HG03060 (cell line): ENCODE measurements around the gene MUC20.
"Not testable (repeated sequence)": the region's sequence is repeated elsewhere in the genome, so short reads cannot be mapped to it uniquely, and the experiment has no call there.

Source experiments
- ATAC-seq: cut with Tn5 transposase; IDR thresholded peaks from one replicate; pipeline ENCODE4 v1.9.1; 2021; ENCODE audit warnings: low read depth, moderate number of reproducible peaks; ENCODE audit not compliant: unreplicated experiment

MUC20 gene

DNA sequence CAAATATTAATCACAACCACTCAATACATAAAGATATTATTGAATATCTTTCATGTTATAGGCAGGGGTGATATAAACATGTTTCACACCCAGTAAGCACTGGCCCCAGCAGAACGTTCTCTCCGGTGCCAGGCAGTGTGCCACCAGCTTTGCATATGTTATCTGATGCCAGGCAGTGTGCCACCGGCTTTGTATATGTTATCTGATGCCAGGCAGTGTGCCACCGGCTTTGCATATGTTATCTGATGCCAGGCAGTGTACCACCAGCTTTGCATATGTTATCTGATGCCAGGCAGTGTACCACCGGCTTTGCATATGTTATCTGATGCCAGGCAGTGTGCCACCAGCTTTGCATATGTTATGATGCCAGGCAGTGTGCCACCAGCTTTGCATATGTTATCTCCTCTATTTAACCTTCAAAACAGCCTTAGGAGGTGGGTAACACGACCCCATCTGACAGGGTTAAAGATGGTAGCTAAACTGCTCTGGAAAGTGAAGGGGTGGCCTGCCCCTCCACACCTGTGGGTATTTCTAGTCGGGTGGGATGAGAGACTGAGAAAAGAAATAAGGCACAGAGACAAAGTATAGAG, 6.9 kb downstream of the MUC20 start:
- ATAC-seq: no peak

DNA sequence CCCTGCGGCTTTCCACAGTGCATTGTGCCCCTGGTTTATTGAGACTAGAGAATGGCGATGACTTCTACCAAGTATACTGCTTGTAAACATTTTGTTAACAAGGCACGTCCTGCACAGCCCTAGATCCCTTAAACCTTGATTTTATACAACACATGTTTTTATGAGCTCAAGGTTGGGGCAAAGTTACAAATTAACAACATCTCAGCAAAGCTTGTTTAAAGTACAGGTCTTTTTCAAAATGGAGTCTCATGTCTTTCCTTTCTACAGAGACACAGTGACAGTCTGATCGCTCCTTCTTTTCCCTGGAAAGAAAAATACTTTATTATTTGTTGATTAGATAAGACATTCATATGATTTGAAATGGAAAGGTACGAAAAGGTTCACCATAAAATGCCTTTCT, 8.0 kb downstream of the MUC20 start:
- not testable (repeated sequence) for ATAC-seq

DNA sequence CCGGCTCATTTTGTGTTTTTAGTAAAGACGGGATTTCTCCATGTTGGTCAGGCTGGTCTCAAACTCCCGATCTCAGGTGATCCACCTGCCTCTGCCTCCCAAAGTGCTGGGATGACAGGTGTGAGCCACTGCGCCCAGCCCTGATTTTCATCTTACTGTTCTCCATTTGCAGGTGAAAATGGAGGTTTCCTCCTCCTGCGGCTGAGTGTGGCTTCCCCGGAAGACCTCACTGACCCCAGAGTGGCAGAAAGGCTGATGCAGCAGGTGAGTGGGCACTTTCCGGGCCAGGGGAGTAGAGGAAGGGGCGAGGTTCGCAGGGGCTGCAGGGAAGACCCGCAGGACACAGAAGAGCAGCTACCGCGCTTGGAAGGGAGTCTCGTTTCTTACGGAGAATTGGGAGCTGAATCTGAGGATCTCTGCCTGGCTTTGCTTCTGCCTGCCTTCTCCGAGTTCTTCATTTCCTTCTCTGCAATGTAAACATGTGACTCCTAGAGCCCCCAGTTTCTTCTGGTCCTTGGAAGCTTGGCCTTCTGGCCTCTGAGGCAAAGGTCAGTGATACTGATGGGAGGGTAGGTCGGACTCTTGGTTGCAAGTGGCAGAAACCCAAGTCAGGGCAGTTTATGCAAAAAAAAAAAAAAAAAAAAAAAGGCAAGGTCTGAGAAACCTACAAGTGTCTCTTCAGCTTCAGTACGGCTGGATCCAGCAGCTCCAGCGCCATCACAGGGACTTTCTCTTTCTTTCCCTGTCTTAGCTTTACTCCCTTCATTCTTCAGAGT, 8.9 kb downstream of the MUC20 start:
- no peak for ATAC-seq

GRCh38 chr3:195731356-195731905, 10.7 kb downstream of the MUC20 start:
- ATAC-seq: no peak

GRCh38 chr3:195732940-195733339, 12.2 kb downstream of the MUC20 start:
- no peak for ATAC-seq

GRCh38 chr3:195735036-195735695, 14.4 kb downstream of the MUC20 start:
- no peak for ATAC-seq

DNA sequence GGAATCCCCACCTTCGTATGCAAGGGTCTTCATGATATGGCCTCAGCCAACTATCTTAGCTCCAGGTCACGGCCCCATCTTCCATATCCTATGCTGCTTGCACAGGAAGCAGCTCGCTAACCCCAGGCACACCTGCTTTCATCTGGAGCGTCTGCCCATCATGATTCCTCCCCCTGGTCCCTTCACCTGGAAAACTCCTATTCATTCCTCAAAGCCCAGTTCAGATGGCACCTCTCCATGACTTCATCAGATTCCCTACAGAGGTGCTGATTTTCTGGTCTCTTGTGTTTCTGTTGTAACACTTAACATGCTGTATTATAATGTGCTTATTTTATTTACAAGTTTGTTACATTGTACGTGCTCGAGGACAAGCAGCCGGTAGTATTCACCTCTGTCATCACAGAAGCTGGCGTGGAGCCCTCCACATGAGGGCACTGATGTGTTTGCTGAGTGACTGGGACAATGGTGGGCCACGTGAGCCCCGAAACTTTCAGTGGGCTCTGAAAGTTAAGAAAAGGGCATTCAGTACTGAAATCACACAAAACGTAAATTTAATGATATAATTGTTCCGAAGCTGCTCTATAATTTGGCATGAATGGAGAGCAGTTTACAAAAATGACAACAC, 16.2 kb downstream of the MUC20 start:
- no peak for ATAC-seq

- ATAC-seq: not testable (repeated sequence)
These were observed 17.0 kb downstream of the MUC20 start for GRCh38 chr3:195737782-195738181.

DNA sequence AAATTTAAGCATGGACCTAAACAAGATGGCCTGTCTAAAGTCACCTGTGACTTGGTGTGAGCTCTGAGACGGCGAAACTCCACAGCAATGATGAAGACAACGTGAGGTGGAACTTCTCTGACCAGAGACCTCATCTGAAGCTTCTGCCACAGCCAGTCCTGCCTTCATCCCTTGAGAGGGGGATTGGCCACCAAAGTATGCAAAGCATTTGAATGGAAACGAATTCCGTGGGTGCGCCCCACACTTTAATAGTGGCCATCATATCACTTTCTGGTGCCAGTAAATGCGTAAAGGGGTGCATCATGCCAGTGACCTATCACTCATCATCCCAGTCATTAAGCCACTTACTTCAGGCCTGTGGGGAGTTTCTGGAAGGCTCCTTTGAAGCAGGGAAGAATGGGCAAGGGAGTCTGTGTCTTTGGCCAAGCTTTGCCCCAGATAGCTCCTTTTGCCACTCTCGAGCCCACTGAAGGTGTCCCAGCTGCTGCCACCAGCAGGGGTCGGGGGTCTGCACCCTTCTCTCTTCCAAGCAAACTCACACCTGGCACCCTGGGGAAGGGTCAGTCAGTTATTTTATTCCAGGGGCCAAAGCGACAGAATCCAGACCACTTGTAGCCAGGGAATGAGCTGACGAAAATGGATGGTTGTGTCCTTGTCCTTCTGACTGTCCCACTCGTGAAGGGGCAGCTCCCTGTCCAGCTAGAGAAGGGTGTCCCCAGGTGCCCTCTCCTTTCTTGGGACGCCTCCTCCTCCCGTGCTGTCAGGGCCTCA, 17.7 kb downstream of the MUC20 start:
- no peak for ATAC-seq

GRCh38 chr3:195739561-195740111, 18.9 kb downstream of the MUC20 start:
- ATAC-seq: no peak

DNA sequence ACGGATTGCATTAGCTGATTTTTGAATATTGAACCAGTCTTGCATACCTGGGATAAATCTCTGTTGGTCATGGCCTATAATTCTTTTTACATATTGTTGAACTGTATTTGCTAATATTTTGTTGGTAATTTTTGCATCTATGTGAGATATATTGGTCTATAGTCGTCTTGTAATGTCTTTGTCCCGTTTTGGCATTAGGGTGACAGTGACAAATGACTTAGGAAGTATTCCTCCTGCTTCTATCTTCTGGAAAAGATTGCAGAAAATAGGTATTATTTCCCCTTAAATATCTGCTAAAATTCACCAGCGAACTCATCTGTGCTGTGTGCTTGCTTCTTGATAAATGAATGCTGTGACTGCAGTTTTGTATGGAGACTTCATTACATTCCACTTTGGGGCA, 23.7 kb downstream of the MUC20 start:
- ATAC-seq: no peak

DNA sequence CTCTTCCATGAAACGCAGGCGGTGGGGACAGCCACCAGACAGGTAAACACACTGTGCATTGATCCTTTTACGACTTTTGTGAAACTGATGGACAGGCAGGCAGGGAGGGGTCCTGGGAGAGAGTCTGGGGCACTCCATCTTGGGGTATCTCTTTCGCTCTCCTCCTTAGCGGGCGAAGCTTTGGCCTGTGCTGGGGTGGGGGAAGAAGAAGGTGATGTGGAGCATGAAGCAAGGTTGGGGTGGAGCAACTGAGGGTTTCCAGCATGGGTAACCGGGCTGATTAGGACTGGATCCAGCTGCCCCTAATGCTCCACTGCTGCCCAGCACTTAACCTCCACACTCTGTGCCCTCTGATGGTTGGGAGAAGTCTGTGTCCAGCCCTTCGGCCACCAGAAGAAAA, 25.6 kb downstream of the MUC20 start:
- ATAC-seq: no peak

DNA sequence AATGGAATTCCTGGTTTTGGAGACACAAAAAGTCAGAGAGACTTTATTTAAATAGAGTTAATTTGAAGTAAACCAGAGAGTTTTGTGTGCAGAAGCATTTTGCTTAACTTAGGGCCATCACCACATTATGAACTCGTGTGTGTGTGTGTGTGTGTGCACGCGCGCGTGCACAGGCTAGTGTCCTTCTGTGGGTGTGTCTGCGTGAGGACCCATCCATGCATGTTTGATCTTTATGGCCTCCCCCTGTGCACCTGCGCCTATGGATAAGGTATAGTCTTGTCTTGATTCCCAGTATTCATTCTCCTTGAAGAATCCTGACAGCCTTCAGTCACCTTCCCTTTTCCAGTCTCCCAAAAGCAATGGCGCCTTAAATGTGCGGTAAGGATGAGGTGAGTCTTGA, 26.0 kb downstream of the MUC20 start:
- ATAC-seq: no peak

GRCh38 chr3:195748661-195749060, 27.9 kb downstream of the MUC20 start:
- no peak for ATAC-seq

GRCh38 chr3:195749101-195749500, 28.3 kb downstream of the MUC20 start:
- ATAC-seq: not testable (repeated sequence)

DNA sequence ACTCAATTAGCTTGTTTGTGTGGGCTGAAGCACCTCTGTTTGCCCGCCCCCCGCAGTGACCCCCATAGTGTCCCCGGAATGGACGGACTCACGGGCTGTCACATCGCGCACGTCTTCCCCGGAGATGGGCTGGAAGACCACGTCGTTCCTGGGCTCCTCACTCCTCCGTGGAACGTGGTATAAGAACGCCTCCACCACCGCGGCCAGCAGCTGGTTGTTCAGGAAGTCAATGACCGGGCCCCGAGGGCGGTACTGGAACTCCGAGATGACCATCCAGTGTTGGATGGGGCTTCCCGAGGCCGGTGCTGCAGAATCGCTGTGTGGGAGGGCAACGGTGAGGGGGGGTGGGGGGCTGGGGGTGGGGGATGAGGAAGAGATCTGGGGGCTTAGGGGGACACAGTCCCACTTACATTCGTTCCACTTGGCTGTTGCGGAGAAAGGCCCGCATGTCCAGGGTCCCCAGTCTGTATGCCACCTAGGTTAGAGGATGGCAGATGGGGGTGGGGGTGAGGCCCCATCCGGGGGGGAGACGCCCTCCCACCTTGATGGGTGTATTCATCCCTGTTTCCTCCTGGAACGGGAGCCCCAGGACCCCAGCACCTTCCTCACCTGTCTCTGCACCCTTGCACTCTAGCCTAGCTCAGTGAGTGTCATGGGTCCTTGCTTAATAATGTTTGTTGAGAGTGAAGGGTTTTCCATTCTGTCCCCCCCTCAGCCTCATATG, 30.2 kb downstream of the MUC20 start:
- ATAC-seq: no peak

DNA sequence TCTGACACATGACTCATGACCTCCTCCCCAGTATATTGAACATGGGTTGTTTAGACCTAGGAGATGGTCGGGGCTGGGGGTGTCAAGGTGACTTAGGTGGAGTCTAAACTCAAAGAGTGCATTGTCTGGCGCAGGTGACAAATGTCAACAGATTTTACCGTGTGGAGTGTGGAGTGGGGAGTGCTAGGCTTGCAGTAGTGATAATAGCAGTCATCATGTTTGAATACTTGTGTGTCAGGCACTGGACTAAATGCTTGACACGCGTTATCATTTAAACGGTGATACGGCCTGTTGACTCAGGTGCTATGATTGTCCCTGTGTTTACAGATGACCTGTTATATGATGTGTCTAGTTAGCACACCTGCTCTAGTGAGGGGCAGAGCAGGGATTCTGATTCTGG, 30.8 kb downstream of the MUC20 start:
- no peak for ATAC-seq

DNA sequence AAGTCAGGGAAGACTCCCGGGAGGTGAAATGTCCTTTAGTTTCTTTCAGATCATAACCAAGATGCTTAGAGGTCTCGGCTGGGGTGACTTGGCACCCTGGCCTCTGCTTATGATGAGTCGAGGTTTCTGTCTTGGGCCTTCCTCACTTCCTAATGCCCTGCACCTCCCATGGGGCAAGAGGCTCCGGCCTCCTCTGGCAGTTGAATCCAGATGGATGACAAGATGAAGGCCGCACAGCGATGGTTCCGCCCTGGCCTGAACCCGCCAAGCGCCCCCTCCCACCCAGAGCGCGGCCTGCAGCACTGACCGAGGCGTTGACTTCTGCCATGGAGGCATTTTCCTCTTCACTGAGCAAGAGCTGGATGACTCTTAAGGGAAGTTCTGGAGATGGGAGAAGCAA, 31.3 kb downstream of the MUC20 start:
- ATAC-seq: no peak

DNA sequence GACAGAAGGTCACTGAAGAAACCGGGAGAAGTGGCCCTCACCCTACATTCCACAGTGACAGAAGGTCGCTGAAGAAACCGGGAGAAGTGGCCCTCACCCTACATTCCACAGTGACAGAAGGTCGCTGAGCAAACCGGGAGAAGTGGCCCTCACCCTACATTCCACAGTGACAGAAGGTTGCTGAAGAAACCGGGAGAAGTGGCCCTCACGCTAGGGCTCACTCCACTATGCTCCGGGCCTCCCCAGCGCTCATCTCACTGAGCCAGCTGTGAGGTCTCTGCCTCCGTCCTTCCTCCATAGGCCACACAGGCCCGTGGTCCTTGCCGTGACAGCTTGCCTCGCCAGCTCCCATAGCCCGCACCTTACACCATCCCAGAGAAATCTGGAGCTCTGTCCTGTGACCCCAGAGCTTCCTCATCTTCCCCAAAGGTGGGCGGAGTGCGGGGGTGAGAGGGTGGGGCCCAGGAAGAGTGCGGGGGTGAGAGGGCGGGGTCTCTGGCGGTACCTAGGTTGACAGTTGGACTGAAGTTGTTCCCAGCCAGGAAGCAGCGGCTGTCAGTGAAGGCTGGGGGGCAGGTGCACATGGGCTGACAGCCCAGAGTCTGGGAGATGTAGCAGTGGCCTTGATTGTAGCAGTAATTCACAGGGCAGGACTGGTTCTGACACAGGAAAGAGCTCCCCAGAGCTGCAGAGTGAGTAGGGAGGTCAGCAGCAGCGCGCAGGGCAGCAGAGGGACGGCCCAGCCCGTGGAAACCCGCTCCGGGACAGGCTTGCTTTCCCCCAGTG, 32.0 kb downstream of the MUC20 start:
- ATAC-seq: no peak
